ENCODE results near the gene OSER1. TPM values are rescaled to one million over a fixed set of nuclear protein-coding genes. Genes with fewer than 3 reads are reported as not detected.

OSER1 gene
- total and polyA plus RNA-seq, 2 experiments from 2014 or later: 34.7 to 49.4 TPM

GRCh38 chr20:44231193-44231592 is 20.6 kb upstream of the OSER1 start:
- no peaks in the 10 kb centered on the region for H3K36me3 ChIP-seq (replicated peaks; ENCODE audit: insufficient read depth, low read depth)
- TF ChIP-seq EZH2 (IDR thresholded peaks at IDR 0.05; ENCODE audit: borderline replicate concordance) (no peak), EZH2phosphoT487 (IDR thresholded peaks at IDR 0.05; ENCODE audit: low read depth, severe bottlenecking, unreplicated experiment) (no peak)
- TF ChIP-seq, protein P1, sequence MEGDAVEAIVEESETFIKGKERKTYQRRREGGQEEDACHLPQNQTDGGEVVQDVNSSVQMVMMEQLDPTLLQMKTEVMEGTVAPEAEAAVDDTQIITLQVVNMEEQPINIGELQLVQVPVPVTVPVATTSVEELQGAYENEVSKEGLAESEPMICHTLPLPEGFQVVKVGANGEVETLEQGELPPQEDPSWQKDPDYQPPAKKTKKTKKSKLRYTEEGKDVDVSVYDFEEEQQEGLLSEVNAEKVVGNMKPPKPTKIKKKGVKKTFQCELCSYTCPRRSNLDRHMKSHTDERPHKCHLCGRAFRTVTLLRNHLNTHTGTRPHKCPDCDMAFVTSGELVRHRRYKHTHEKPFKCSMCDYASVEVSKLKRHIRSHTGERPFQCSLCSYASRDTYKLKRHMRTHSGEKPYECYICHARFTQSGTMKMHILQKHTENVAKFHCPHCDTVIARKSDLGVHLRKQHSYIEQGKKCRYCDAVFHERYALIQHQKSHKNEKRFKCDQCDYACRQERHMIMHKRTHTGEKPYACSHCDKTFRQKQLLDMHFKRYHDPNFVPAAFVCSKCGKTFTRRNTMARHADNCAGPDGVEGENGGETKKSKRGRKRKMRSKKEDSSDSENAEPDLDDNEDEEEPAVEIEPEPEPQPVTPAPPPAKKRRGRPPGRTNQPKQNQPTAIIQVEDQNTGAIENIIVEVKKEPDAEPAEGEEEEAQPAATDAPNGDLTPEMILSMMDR (IDR thresholded peaks at IDR 0.05; ENCODE audit: poor library complexity): no peak
- H3K27me3 ChIP-seq: no peaks in the 10 kb centered on the region
- H3K4me1 ChIP-seq (ENCODE audit: insufficient read depth): no peaks in the 10 kb centered on the region
- no peaks in the 10 kb centered on the region for H4K20me1 ChIP-seq (ENCODE audit: insufficient read depth, poor library complexity, severe bottlenecking)
- H3K4me2 ChIP-seq: no peak overlapping the region
- H3K79me2 ChIP-seq: no peaks in the 10 kb centered on the region
- no peaks in the 10 kb centered on the region for H3K9me3 ChIP-seq (ENCODE audit: low read depth)
- no peaks in the 10 kb centered on the region for H3K9me2 ChIP-seq (replicated peaks; ENCODE audit: insufficient read depth)
- no peak overlapping the region for H3K4me3 ChIP-seq
- H2AFZ ChIP-seq: no peak overlapping the region
- H3K27ac ChIP-seq: no peak overlapping the region
- DNase-seq (ENCODE audit: low spot score): no peak
- 90% methylated on average over 7 of the region's 7 CpGs for WGBS (ENCODE audit: low lambda C conversion rate, missing lambda C conversion rate)

GRCh38 chr20:44228465-44229258 is 18.1 kb upstream of the OSER1 start:
- no peaks in the 10 kb centered on the region for H3K4me1 ChIP-seq (ENCODE audit: insufficient read depth)
- H3K9me2 ChIP-seq (replicated peaks; ENCODE audit: insufficient read depth): no peaks in the 10 kb centered on the region
- 72% methylated on average over 15 of the region's 17 CpGs for whole genome bisulfite sequencing (ENCODE audit: low lambda C conversion rate, missing lambda C conversion rate)
- no peak overlapping the region for H2AFZ ChIP-seq
- H3K27ac ChIP-seq: no peak overlapping the region
- H3K9me3 ChIP-seq (ENCODE audit: low read depth): no peaks in the 10 kb centered on the region
- H3K36me3 ChIP-seq (replicated peaks; ENCODE audit: insufficient read depth, low read depth): no peaks in the 10 kb centered on the region
- H3K27me3 ChIP-seq: no peaks in the 10 kb centered on the region
- no peak for TF ChIP-seq EZH2phosphoT487 (IDR thresholded peaks at IDR 0.05; ENCODE audit: low read depth, severe bottlenecking, unreplicated experiment)
- TF ChIP-seq, protein P1 (IDR thresholded peaks at IDR 0.05; ENCODE audit: poor library complexity): no peak
- no peak for TF ChIP-seq EZH2 (IDR thresholded peaks at IDR 0.05; ENCODE audit: borderline replicate concordance)
- H3K79me2 ChIP-seq: no peaks in the 10 kb centered on the region
- H3K4me3 ChIP-seq: no peak overlapping the region
- no peaks in the 10 kb centered on the region for H4K20me1 ChIP-seq (ENCODE audit: insufficient read depth, poor library complexity, severe bottlenecking)
- no peak for DNase-seq (ENCODE audit: low spot score)
- H3K4me2 ChIP-seq: no peak overlapping the region

DNA sequence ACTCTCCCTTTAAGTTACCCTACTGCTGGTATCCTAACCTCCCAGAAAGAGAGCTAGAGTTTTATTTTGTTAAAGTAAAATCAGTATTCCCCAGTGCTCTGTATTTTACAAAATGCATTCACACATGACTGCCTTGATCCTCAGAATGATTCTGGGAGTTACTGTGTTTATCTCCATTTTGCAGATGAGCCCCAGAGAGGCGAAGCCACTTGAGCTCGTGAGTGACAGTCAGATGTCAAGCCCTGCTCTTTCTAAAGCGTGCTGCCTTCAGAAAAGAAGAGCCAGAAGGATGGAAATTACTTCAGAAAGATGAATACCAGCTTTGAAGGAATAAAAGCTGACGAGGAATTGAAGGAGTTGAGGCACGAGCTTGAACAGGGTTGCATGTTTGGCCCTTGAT is 14.1 kb upstream of the OSER1 start:
- H3K27ac ChIP-seq: no peak overlapping the region
- H3K4me2 ChIP-seq: no peak overlapping the region
- H3K9me3 ChIP-seq (ENCODE audit: low read depth): no peaks in the 10 kb centered on the region
- no peak for DNase-seq (ENCODE audit: low spot score)
- H3K27me3 ChIP-seq: no peaks in the 10 kb centered on the region
- no peak overlapping the region for H2AFZ ChIP-seq
- H3K36me3 ChIP-seq (replicated peaks; ENCODE audit: insufficient read depth, low read depth): no peaks in the 10 kb centered on the region
- 89% methylated on average over 5 of the region's 5 CpGs for WGBS (ENCODE audit: low lambda C conversion rate, missing lambda C conversion rate)
- TF ChIP-seq, protein P1 (IDR thresholded peaks at IDR 0.05; ENCODE audit: poor library complexity): no peak
- TF ChIP-seq EZH2 (IDR thresholded peaks at IDR 0.05; ENCODE audit: borderline replicate concordance) (no peak), EZH2phosphoT487 (IDR thresholded peaks at IDR 0.05; ENCODE audit: low read depth, severe bottlenecking, unreplicated experiment) (no peak)
- no peaks in the 10 kb centered on the region for H4K20me1 ChIP-seq (ENCODE audit: insufficient read depth, poor library complexity, severe bottlenecking)
- no peaks in the 10 kb centered on the region for H3K79me2 ChIP-seq
- H3K9me2 ChIP-seq (replicated peaks; ENCODE audit: insufficient read depth): no peaks in the 10 kb centered on the region
- H3K4me1 ChIP-seq (ENCODE audit: insufficient read depth): no peaks in the 10 kb centered on the region
- H3K4me3 ChIP-seq: no peak overlapping the region
